ENCODE results near the gene XRN2. TPM values are rescaled to one million over a fixed set of nuclear protein-coding genes. Genes with fewer than 3 reads are reported as not detected.
"Not testable (repeated sequence)": the region's sequence is repeated elsewhere in the genome, so short reads cannot be mapped to it uniquely, and the experiment has no call there.

XRN2 gene
- total RNA-seq, 1 donor from 2014 or later = 71.1 TPM

GRCh38 chr20:21413996-21414395, 110.9 kb downstream of the XRN2 start:
- DNase-seq (ENCODE audit: low read depth in 2 of 2) = not testable (repeated sequence)

GRCh38 chr20:21419147-21419546, 116.0 kb downstream of the XRN2 start:
- DNase-seq (ENCODE audit: low read depth in 2 of 2) = not testable (repeated sequence)

GRCh38 chr20:21421601-21422236, 118.6 kb downstream of the XRN2 start:
- DNase-seq (ENCODE audit: low read depth in 2 of 2) = no peak

- DNase-seq (ENCODE audit: low read depth in 2 of 2) = not testable (repeated sequence)
Observed at GRCh38 chr20:21423712-21424111, 120.6 kb downstream of the XRN2 start.

GRCh38 chr20:21424846-21425245, 121.7 kb downstream of the XRN2 start:
- no peak for DNase-seq (ENCODE audit: low read depth in 2 of 2)

- no peak for DNase-seq (ENCODE audit: low read depth in 2 of 2)
Observed at GRCh38 chr20:21430020-21430419, 126.9 kb downstream of the XRN2 start.

- no peak for DNase-seq (ENCODE audit: low read depth in 2 of 2)
Observed at GRCh38 chr20:21432911-21433310, 129.8 kb downstream of the XRN2 start.

- DNase-seq (ENCODE audit: low read depth in 2 of 2) = no peak
Observed at GRCh38 chr20:21433329-21433890, 130.3 kb downstream of the XRN2 start.

GRCh38 chr20:21435576-21435975, 132.4 kb downstream of the XRN2 start:
- DNase-seq (ENCODE audit: low read depth in 2 of 2) = no peak

GRCh38 chr20:21436205-21436604, 133.1 kb downstream of the XRN2 start:
- peak; percentile 63 to 82 for DNase-seq (ENCODE audit: low read depth in 2 of 2)

GRCh38 chr20:21437248-21437647, 134.1 kb downstream of the XRN2 start:
- no peak for DNase-seq (ENCODE audit: low read depth in 2 of 2)

GRCh38 chr20:21437816-21438215, 134.7 kb downstream of the XRN2 start:
- DNase-seq (ENCODE audit: low read depth in 2 of 2) = no peak

Other genes with a start within 250 kb of the XRN2 start
- gene LINC00237, start 197.0 kb upstream of the XRN2 start, total RNA-seq = under 0.01 TPM in 1 of 2 replicates, not detected in the other
- 3.2 and 3.7 TPM in 2 replicates for gene KIZ, start 177.2 kb upstream of the XRN2 start, total RNA-seq
- not detected in 2 replicates for gene NKX2-4, start 94.2 kb downstream of the XRN2 start, total RNA-seq
- not detected in 2 replicates for gene NKX2-2, start 210.7 kb downstream of the XRN2 start, total RNA-seq

Measured in dermis microvascular lymphatic vessel endothelial cell (primary cell).